IMR-90 (cell line): ENCODE measurements around the gene STAT1.
A peak's percentile ranks its signal among the peaks of the same experiment; 100 is the strongest.

ENCODE experiments used
- BHLHE40 ChIP-seq: fragments of 150-350 bp; IDR thresholded peaks from 2 replicates; pipeline ENCODE4 v1.6.1; 2016; ENCODE audit warnings: mild to moderate bottlenecking, low read depth, low read length
- CTCF ChIP-seq: conservative IDR thresholded peaks from 2 replicates; pipeline ENCODE4 v1.5.1; 2012; ENCODE audit warnings: mild to moderate bottlenecking, low read depth, low read length, improper control_type of control experiment
- MXI1 ChIP-seq: IDR thresholded peaks from 2 replicates; pipeline ENCODE4 v1.6.1; 2012; ENCODE audit warnings: low read depth, mild to moderate bottlenecking, low read length, moderate library complexity, borderline replicate concordance
- NFE2L2 ChIP-seq: fragments of 150-350 bp; IDR thresholded peaks from 2 replicates; pipeline ENCODE4 v1.6.1; 2016; ENCODE audit warnings: low read depth, mild to moderate bottlenecking, low read length
- POLR2A ChIP-seq: IDR thresholded peaks from 2 replicates; pipeline ENCODE4 v1.6.1; 2012; ENCODE audit warnings: mild to moderate bottlenecking, low read depth, low read length
- RCOR1 ChIP-seq: IDR thresholded peaks from 2 replicates; pipeline ENCODE4 v1.6.1; 2012; ENCODE audit warnings: mild to moderate bottlenecking, low read length, improper control_type of control experiment; ENCODE audit not compliant: insufficient replicate concordance
- RFX5 ChIP-seq: IDR thresholded peaks from 2 replicates; pipeline ENCODE4 v1.8.0; 2012; ENCODE audit warnings: low read depth, mild to moderate bottlenecking, low read length, moderate library complexity

GRCh38 chr2:190947711-190948251 lies 66.2 kb downstream of the STAT1 start:
- TF ChIP-seq CTCF (peak; percentile 39), POLR2A (peak; percentile 16; the same call in 1 of the 2 replicates), RFX5 (no peak), BHLHE40 (peak; percentile 15; the same call in 1 of the 2 replicates), RCOR1 (no peak), MXI1 (0 out of 2 replicates have a peak, but pooled peaks have one; percentile 58), NFE2L2 (no peak)
